HL-60/S4 treated with phorbol 12-myristate 13-acetate at 8.2 ng/mL for 4 days and 3 days (cell line): ENCODE results near the gene LRRIQ4.

Source experiments
- in situ Hi-C: fragments of 300-500 bp; cut with MboI; formaldehyde crosslinking; loops from 2 replicates; pipeline ENCODE4 v1.15.0; 2022; ENCODE audit warnings: low sequenced_read_pairs

Gene LRRIQ4

DNA sequence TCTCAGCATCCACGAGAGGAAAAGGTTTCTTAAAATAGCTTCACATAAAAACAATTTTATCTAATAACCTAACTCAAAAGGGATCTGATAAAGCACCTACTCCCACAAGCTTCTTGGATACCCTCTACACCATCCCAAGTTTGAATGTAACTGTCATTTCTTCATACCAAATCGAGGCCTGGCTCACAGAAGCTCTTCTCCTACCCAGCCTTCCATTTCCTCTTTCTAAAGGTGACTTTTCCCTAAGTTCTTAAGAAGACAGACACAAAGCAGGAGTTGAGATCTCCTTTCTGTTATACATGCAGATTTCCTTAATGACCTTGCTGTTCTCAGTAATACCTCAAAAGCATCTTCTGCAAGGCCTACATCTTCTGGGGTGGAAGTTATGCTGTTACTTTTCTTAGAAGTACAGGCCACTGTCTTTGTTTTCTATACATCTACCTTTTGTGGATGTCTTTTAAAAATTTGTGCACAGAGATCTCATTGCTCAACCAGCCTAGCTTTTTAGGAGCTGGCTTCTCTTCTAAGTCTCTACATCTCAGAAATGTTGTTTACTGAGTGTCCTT lies 3.4 kb upstream of the LRRIQ4 start:
- in situ Hi-C loops, result no loop called here

- in situ Hi-C loops, result no loop called here
Observed at GRCh38 chr3:169811631-169812331, 889 bp upstream of the LRRIQ4 start.

DNA sequence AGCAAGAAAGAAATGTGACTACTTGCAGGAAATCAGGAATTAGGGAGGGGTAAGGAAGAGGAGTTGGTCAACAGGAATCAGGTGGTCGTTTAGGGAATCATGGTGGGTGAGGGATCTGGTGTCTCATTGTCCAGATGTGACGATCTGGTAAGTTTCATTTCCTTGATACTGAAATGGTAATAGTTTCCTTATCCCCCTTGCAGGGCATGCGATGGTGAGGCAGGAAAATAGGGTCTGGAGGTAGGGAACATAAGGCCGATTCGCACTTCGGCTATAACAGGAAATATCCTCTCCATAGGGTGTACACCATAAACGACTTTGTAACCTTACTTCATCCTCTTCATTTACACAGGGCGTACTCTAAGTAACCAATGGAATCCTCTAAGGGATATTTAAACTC lies 608 bp downstream of the LRRIQ4 start:
- in situ Hi-C loops, result no loop called here

DNA sequence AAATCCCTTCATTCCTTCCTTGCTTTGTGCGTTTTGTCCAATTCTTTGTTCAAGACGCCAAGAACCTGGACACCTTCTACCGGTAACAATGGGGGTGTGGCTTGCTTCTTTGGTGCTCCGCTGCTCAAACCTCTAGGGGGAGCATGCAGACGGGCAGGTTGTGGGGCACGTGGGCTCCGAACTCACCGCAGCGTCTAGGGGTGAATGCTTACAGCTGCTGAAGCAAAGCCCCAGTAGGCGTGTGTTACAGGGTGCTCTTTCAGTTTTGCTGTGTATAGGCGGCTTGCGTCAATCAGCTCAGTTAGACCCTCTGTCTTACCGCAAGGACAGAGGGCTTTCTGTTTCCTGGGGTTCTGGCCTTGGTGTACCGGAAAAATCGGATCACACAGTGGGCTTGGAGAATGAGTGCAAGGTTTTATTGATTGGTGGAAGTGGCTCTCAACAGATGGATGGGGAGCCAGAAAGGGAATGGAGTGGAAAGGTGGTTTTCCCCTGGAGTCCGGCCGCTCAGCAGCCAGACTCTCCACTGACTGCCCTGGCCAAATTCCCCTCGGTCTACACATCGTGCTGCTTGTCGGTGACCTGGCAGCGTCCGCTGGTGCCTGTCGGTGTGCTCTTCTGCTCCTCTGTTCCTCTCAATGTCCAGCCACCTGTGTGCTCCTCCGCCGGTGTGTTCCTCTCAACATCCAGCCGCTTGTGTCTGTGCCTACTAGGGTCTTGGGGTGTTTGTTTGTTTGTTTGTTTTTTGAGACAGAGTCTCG lies 1.3 kb downstream of the LRRIQ4 start:
- in situ Hi-C loops, result no loop called here

DNA sequence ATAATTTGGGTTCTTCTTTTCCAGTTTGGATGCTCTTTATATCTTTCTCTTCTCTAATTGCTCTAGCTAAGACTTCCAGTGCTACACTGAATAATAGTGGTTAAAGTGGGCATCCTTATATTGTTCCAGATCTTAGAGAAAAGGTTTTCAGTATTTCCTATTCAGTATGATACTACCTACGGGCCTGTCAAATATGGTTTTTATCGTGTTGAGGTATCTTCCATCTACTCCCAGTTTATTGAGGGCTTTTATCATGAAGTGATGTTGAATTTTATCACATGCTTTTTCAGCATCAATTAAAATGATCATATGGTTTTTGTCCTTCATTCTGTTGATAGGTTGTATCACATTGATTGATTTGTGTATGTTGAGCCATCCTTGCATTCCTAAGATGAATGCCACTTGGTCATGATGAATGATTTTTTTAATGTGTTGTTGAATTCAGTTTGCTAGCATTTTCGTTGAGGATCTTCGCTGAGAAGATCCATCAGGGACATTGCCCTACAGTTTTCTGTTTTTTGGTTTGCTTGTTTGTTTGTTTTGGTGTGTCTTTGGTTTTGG lies 3.0 kb downstream of the LRRIQ4 start:
- in situ Hi-C loops, result no loop called here

- in situ Hi-C loops, result no loop called here
Observed at GRCh38 chr3:169818316-169818715, 5.6 kb downstream of the LRRIQ4 start.

DNA sequence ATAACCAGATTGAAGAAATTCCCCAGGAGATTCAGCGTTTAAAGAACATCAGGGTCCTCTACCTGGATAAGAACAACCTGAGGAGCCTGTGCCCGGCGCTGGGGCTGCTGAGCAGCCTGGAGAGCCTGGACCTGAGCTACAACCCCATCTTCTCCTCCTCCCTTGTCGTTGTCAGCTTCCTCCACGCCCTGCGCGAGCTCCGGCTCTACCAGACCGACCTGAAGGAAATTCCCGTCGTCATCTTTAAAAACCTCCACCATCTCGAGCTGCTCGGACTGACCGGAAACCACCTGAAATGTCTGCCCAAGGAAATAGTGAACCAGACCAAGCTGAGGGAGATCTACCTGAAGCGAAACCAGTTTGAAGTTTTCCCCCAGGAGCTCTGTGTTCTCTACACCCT lies 9.4 kb downstream of the LRRIQ4 start:
- in situ Hi-C loops, result no loop called here

- in situ Hi-C loops, result no loop called here
Observed at GRCh38 chr3:169822540-169822939, 9.9 kb downstream of the LRRIQ4 start.

- in situ Hi-C loops, result no loop called here
Observed at GRCh38 chr3:169822983-169823382, 10.3 kb downstream of the LRRIQ4 start.

GRCh38 chr3:169825316-169825715 lies 12.6 kb downstream of the LRRIQ4 start:
- in situ Hi-C loops, result no loop called here

GRCh38 chr3:169827712-169828111 lies 15.0 kb downstream of the LRRIQ4 start:
- in situ Hi-C loops, result no loop called here

GRCh38 chr3:169835533-169835932 lies 22.9 kb downstream of the LRRIQ4 start:
- in situ Hi-C loops, result no loop called here

- in situ Hi-C loops, result no loop called here
Observed at GRCh38 chr3:169836078-169836941, 23.6 kb downstream of the LRRIQ4 start.

- in situ Hi-C loops, result no loop called here
Observed at GRCh38 chr3:169836942-169837275, 24.2 kb downstream of the LRRIQ4 start.

DNA sequence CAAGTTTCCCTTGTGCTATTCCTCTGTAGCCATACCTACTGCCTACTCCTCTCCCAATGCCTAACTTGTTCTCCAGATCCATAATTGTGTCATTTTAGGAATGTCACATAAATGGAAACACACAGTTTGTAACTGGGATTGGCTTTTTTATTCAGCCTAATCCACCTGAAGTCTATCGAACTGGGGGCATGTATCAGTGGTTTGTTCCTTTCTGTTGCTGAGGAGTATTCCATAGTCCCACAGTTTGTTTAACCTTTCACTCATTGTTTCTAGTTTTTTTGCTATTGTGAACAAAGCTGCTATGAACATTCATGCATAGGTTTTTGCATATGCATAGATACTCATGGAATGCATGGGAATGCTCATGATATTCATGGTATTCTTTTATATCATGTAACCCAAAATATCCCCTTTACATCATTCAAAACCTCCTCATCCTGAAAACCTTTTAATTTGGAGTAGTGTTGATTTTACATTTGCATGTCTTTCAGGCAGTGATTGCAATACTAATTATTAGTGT lies 25.9 kb downstream of the LRRIQ4 start:
- in situ Hi-C loops, result no loop called here

- in situ Hi-C loops, result no loop called here
Observed at GRCh38 chr3:169841171-169841570, 28.5 kb downstream of the LRRIQ4 start.

GRCh38 chr3:169842960-169843359 lies 30.3 kb downstream of the LRRIQ4 start:
- in situ Hi-C loops, result no loop called here

GRCh38 chr3:169846458-169847193 lies 34.0 kb downstream of the LRRIQ4 start:
- in situ Hi-C loops, result no loop called here

DNA sequence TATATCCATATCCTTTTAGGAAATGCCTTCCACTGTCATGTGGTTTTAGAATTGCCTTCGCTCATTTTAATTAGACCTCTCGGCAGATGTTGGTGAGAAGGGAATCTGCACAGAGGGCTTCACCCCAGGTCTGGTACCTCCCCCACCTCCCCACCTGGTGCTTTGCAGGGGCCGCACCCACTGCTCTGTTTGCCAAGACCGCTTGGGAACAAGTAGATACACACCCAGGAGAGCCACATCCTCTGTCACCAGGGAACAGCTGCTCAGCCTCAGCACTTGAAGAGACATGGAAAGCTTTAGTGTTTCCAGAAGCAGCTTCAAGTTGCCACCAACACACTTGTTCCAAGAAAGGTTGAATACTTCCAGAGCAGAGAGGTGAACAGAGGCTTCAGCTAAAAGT lies 35.2 kb downstream of the LRRIQ4 start:
- in situ Hi-C loops, result no loop called here

- in situ Hi-C loops, result no loop called here
Observed at GRCh38 chr3:169848741-169849140, 36.1 kb downstream of the LRRIQ4 start.
